ENCODE measurements around the gene RAB29. TPM values are rescaled to one million over a fixed set of nuclear protein-coding genes. Genes with fewer than 3 reads are reported as not detected.

Gene RAB29
- total and polyA plus RNA-seq, 2 donors (not counting 1 experiment from before 2014, with no cell fraction given): 34.5 to 35.2 TPM

DNA sequence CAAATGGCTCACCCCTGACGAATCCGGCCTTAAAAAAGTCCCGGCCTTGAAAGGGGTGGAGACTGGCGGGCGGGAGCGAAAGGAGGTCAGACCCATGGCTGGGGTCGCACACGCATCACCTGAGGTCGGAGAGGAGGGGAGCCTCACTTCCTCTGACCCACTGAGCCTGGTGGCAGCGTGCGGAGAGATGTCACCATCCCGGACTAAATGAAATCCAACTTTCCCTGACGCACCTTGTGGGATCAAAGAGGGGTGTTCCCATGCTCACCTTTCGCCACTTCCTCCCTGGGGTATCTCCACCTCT lies 38.4 kb upstream of the RAB29 start:
- peak in 1 of 2 donors; percentile 56 for DNase-seq (ENCODE audit: low read depth in 2 of 2)
- peak overlapping the region; percentile 69 for H3K27ac ChIP-seq (ENCODE audit: insufficient read depth, low read length)
- H3K79me2 ChIP-seq (ENCODE audit: control insufficient read depth, insufficient read depth, low read length): peaks cover 5% of the 10 kb centered on the region

DNA sequence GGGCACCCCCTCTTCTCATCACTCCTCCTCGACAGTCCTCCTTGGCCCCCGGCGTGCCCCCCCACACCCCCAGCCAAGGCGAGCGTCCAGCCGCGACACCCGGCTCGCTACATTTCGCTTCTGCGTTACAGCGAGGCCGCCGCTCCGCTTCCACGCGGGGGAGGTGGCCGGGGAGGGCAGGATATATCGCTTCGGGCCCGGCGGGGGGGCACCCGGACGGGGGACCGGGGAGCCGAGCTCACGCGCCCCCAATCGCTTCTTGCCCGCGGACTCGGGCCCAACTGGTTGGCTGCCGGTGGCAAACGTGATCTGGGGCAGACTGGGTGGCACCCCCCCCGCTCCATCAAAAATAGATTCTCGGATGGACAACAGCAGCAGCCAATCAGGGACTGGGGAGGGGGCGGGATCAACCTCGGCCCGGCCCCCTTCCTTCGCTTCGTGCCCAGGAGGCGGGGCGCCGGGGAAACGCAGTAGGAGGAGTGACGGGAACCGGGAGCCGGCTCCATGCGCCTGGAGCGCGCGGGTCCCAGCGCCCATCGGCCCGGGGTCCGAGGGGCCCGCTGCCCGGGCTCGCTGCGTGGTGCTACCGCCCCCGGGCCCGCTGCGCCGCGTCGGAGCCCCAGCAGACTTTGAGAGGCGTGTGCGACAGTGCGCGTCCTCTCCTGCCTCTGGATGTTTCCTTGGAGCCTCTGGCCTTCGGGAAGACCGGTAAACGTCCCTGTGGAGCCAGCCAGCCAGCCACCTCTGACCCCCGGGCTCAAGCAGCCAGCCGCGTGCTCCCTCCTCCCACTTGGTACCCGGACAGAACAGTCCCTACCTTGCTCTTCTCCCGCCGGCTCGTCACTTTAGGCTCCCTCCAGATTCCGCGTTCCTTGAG lies 37.8 kb upstream of the RAB29 start, which contains the start of gene SLC41A1:
TSS of gene SLC41A1 (minus strand) at position 321 of the 877 bp plus-strand sequence. CDS start 2,757 bp downstream, outside the sequence.
- peak; percentile 85 to 90 for DNase-seq (ENCODE audit: low read depth in 2 of 2)
- no peaks in the 10 kb centered on the region for H3K27me3 ChIP-seq (ENCODE audit: control insufficient read depth, insufficient read depth, low read length)
- TF ChIP-seq, protein P1, sequence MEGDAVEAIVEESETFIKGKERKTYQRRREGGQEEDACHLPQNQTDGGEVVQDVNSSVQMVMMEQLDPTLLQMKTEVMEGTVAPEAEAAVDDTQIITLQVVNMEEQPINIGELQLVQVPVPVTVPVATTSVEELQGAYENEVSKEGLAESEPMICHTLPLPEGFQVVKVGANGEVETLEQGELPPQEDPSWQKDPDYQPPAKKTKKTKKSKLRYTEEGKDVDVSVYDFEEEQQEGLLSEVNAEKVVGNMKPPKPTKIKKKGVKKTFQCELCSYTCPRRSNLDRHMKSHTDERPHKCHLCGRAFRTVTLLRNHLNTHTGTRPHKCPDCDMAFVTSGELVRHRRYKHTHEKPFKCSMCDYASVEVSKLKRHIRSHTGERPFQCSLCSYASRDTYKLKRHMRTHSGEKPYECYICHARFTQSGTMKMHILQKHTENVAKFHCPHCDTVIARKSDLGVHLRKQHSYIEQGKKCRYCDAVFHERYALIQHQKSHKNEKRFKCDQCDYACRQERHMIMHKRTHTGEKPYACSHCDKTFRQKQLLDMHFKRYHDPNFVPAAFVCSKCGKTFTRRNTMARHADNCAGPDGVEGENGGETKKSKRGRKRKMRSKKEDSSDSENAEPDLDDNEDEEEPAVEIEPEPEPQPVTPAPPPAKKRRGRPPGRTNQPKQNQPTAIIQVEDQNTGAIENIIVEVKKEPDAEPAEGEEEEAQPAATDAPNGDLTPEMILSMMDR (conservative IDR thresholded peaks at IDR 0.05 in 1 of 2, IDR thresholded peaks at IDR 0.05 in 1 of 2; ENCODE audit: low read depth in 1 of 2, low read length in 2 of 2): no peak
- TF ChIP-seq EZH2 (IDR thresholded peaks at IDR 0.05; ENCODE audit: low read length, missing control alignments): no peak
- H3K4me1 ChIP-seq (ENCODE audit: control insufficient read depth, extremely low read depth, insufficient read depth, low read length): no peaks in the 10 kb centered on the region
- H3K27ac ChIP-seq (ENCODE audit: insufficient read depth, low read length): peak within 1 kb of the TSS; percentile 69
- peak within 1 kb of the TSS; percentile 54 for H3K9ac ChIP-seq (ENCODE audit: insufficient read depth, low read length)
- peak within 1 kb of the TSS; percentile 64 to 79 (median 74) for H3K4me3 ChIP-seq (replicated peaks in 1 of 4; ENCODE audit: control extremely low read depth in 1 of 4, insufficient read depth in 1 of 4, low read depth in 3 of 4, low read length in 4 of 4)
- H3K79me2 ChIP-seq (ENCODE audit: control insufficient read depth, insufficient read depth, low read length): peaks cover 5% of the 10 kb centered on the region
- peaks cover 2% of the 10 kb centered on the region for H3K36me3 ChIP-seq (ENCODE audit: control insufficient read depth, insufficient read depth, low read length)
- H4K20me1 ChIP-seq (ENCODE audit: control insufficient read depth, extremely low read depth, insufficient read depth, low read length): no peaks in the 10 kb centered on the region
- no peaks in the 10 kb centered on the region for H3K9me3 ChIP-seq (ENCODE audit: control insufficient read depth, insufficient read depth, low read depth, low read length)
- H2AFZ ChIP-seq (ENCODE audit: low read length): peak within 1 kb of the TSS; percentile 87
- peak within 1 kb of the TSS; percentile 61 for H3K4me2 ChIP-seq (ENCODE audit: extremely low read depth, insufficient read depth, low read length)

More for the DNA sequence above, 38.4 kb upstream of the RAB29 start:
- Histone ChIP-seq H3K9ac (ENCODE audit: insufficient read depth, low read length) (peak overlapping the region; percentile 54), H3K4me3 (replicated peaks in 1 of 4; ENCODE audit: control extremely low read depth in 1 of 4, insufficient read depth in 1 of 4, low read depth in 3 of 4, low read length in 4 of 4) (peak overlapping the region; percentile 64 to 79 (median 72)), H3K9me3 (ENCODE audit: control insufficient read depth, insufficient read depth, low read depth, low read length) (no peaks in the 10 kb centered on the region), H3K4me1 (ENCODE audit: control insufficient read depth, extremely low read depth, insufficient read depth, low read length) (no peaks in the 10 kb centered on the region), H3K4me2 (ENCODE audit: extremely low read depth, insufficient read depth, low read length) (peak overlapping the region; percentile 61), H3K27me3 (ENCODE audit: control insufficient read depth, insufficient read depth, low read length) (no peaks in the 10 kb centered on the region), H4K20me1 (ENCODE audit: control insufficient read depth, extremely low read depth, insufficient read depth, low read length) (no peaks in the 10 kb centered on the region), H3K36me3 (ENCODE audit: control insufficient read depth, insufficient read depth, low read length) (peaks cover 2% of the 10 kb centered on the region), H2AFZ (ENCODE audit: low read length) (peak overlapping the region; percentile 87)
- TF ChIP-seq, protein P1 (conservative IDR thresholded peaks at IDR 0.05 in 1 of 2, IDR thresholded peaks at IDR 0.05 in 1 of 2; ENCODE audit: low read depth in 1 of 2, low read length in 2 of 2): no peak
- TF ChIP-seq EZH2 (IDR thresholded peaks at IDR 0.05; ENCODE audit: low read length, missing control alignments): no peak

DNA sequence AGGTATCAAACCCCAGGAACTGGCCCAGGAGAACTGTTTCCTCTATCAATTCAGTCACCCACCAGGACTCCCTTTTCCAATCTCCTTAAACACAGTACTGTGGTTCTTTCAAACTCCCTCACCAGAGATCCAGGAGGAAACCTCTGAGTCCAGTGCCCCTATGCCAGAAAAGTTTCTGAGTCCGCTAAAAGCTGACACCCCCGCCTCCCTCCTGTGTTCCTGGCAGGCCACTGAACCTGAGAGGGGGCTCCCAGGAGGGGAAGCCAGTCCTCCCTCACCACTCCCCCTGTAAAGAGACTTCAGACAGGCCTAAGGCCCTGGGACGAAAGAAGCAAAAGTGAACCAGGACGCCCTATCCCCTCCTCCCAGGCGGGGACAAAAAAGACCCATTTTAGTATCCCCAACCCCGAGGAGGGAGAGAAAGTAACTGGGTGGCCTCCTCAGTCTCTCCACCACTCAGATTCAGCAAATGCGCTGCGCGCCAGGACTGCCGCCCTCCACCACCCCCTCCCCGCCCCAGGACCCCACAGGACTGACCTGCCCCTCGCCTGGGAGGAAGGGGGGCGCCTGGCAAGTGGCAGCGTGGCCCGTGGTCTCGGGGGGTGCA lies 37.1 kb upstream of the RAB29 start:
- peak overlapping the region; percentile 69 for H3K27ac ChIP-seq (ENCODE audit: insufficient read depth, low read length)
- TF ChIP-seq, protein P1 (conservative IDR thresholded peaks at IDR 0.05 in 1 of 2, IDR thresholded peaks at IDR 0.05 in 1 of 2; ENCODE audit: low read depth in 1 of 2, low read length in 2 of 2): no peak
- no peak for TF ChIP-seq EZH2 (IDR thresholded peaks at IDR 0.05; ENCODE audit: low read length, missing control alignments)
- H3K4me2 ChIP-seq (ENCODE audit: extremely low read depth, insufficient read depth, low read length): peak overlapping the region; percentile 61
- no peaks in the 10 kb centered on the region for H3K27me3 ChIP-seq (ENCODE audit: control insufficient read depth, insufficient read depth, low read length)
- no peaks in the 10 kb centered on the region for H4K20me1 ChIP-seq (ENCODE audit: control insufficient read depth, extremely low read depth, insufficient read depth, low read length)
- H3K9ac ChIP-seq (ENCODE audit: insufficient read depth, low read length): peak overlapping the region; percentile 54
- peaks cover 5% of the 10 kb centered on the region for H3K79me2 ChIP-seq (ENCODE audit: control insufficient read depth, insufficient read depth, low read length)
- peaks cover 2% of the 10 kb centered on the region for H3K36me3 ChIP-seq (ENCODE audit: control insufficient read depth, insufficient read depth, low read length)
- peak overlapping the region; percentile 64 to 79 (median 74) for H3K4me3 ChIP-seq (replicated peaks in 1 of 4; ENCODE audit: control extremely low read depth in 1 of 4, insufficient read depth in 1 of 4, low read depth in 3 of 4, low read length in 4 of 4)
- peak; percentile 22 for DNase-seq (ENCODE audit: low read depth in 2 of 2)
- no peaks in the 10 kb centered on the region for H3K4me1 ChIP-seq (ENCODE audit: control insufficient read depth, extremely low read depth, insufficient read depth, low read length)
- peak overlapping the region; percentile 25 for H2AFZ ChIP-seq (ENCODE audit: low read length)
- H3K9me3 ChIP-seq (ENCODE audit: control insufficient read depth, insufficient read depth, low read depth, low read length): no peaks in the 10 kb centered on the region
